22Rv1 (cell line): ENCODE data around the gene MATR3.

Source experiments
- ZFX ChIP-seq: fragments of 450-650 bp; IDR thresholded peaks from 2 replicates; pipeline ENCODE4 v1.6.1; 2017; ENCODE audit warnings: antibody characterized with exemption, borderline replicate concordance
- TF ChIP-seq, protein P1 (sequence below): fragments of 450-650 bp; IDR thresholded peaks from 2 replicates; pipeline ENCODE4 v1.5.1; 2017; ENCODE audit warnings: mild to moderate bottlenecking

DNA sequence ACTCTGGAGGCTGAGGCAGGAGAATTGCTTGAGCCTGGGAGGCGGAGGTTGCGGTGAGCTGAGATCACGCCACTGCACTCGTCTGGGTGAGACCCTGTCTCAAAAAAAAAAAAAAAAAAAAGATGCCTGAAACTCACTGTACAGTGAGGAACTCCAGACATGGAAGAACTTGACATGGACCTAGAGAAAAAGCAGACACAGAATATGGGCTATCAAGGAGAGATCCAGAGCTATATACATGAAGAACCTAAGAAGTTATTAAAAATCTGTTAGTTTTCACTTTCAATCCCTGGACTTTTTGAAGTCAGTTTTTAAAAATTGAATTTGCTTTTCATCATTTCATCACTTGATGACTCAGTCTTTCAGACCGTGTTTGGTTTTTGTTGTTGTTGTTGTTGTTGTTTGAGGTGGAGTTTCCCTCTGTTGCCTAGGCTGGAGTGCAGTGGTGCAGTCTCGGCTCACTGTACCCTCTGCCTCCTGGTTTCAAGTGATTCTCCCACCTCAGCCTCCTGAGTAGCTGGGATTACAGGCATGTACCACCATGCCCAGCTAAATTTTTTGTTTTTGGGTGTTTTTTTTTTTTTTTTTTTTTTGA lies 68.4 kb downstream of the MATR3 start:
- TF ChIP-seq, protein P1, sequence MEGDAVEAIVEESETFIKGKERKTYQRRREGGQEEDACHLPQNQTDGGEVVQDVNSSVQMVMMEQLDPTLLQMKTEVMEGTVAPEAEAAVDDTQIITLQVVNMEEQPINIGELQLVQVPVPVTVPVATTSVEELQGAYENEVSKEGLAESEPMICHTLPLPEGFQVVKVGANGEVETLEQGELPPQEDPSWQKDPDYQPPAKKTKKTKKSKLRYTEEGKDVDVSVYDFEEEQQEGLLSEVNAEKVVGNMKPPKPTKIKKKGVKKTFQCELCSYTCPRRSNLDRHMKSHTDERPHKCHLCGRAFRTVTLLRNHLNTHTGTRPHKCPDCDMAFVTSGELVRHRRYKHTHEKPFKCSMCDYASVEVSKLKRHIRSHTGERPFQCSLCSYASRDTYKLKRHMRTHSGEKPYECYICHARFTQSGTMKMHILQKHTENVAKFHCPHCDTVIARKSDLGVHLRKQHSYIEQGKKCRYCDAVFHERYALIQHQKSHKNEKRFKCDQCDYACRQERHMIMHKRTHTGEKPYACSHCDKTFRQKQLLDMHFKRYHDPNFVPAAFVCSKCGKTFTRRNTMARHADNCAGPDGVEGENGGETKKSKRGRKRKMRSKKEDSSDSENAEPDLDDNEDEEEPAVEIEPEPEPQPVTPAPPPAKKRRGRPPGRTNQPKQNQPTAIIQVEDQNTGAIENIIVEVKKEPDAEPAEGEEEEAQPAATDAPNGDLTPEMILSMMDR: no peak
- no peak for TF ChIP-seq ZFX
